ENCODE results near the gene RPN2. TPM values are rescaled to one million over a fixed set of nuclear protein-coding genes. Genes with fewer than 3 reads are reported as not detected.

Gene RPN2
- total and polyA plus RNA-seq, 2 donors (not counting 3 experiments of a cell fraction or from before 2014, with no cell fraction given) = 283 to 530 TPM

- Histone ChIP-seq H3K9me1 (replicated peaks; ENCODE audit: control insufficient read depth, extremely low read depth, insufficient read depth, low read length) (no peaks in the 10 kb centered on the region), H4K20me1 (replicated peaks; ENCODE audit: control insufficient read depth, extremely low read depth, insufficient read depth, low read length) (no peaks in the 10 kb centered on the region), H3K27me3 (ENCODE audit: control insufficient read depth in 2 of 2, insufficient read depth in 2 of 2, low read length in 2 of 2) (no peaks in the 10 kb centered on the region), H2AFZ (ENCODE audit: low read depth, low read length) (no peak overlapping the region), H3K4me3 (replicated peaks in 1 of 3; ENCODE audit: insufficient read depth in 1 of 3, low read depth in 1 of 3, low read length in 3 of 3) (no peak overlapping the region), H3K4me2 (ENCODE audit: insufficient read depth, low read length) (no peak overlapping the region), H3K36me3 (ENCODE audit: control insufficient read depth in 2 of 2, extremely low read depth in 1 of 2, insufficient read depth in 2 of 2, low read length in 2 of 2) (peaks cover 20 to 37% of the 10 kb centered on the region in 2 experiments), H3K9ac (replicated peaks; ENCODE audit: extremely low read depth, insufficient read depth, low read length) (no peak overlapping the region), H3K9me3 (replicated peaks; ENCODE audit: control insufficient read depth, insufficient read depth, low read length) (no peaks in the 10 kb centered on the region), H3K79me2 (ENCODE audit: control insufficient read depth, insufficient read depth, low read length) (peaks cover 12% of the 10 kb centered on the region), H3K27ac (ENCODE audit: insufficient read depth, low read depth, low read length) (no peak overlapping the region), H3K4me1 (ENCODE audit: control insufficient read depth, extremely low read depth, insufficient read depth, low read length) (no peaks in the 10 kb centered on the region)
- ChIA-PET CTCF (interaction anchor here (1.0 to 1.8 kb wide), 2 partner anchors 10 to 25 kb away, joined by 3 to 10 read pairs; no protein-coding TSS in a partner anchor), POLR2A (no interaction called here)
- intact Hi-C loops (cut with micrococcal nuclease) = no loop called here
- no TSS peak for BruUV-seq (replicated peaks)
- dilution Hi-C loops (cut with MboI; ENCODE audit: extremely low pct_ligation_motif_present, low sequenced_read_pairs) = no loop called here
- DNase-seq (ENCODE audit: low read depth, low spot score) = no peak
- no peak for FAIRE-seq
- no peak for TF ChIP-seq POLR2A (IDR thresholded peaks at IDR 0.05; ENCODE audit: low read depth, low read length)
- TF ChIP-seq MAX (IDR thresholded peaks at IDR 0.05; ENCODE audit: insufficient read depth, insufficient read length) = no peak
Measured at GRCh38 chr20:37220731-37221130, 41.6 kb downstream of the RPN2 start.

- Histone ChIP-seq H3K9me3 (replicated peaks; ENCODE audit: control insufficient read depth, insufficient read depth, low read length) (no peaks in the 10 kb centered on the region), H3K9me1 (replicated peaks; ENCODE audit: control insufficient read depth, extremely low read depth, insufficient read depth, low read length) (no peaks in the 10 kb centered on the region), H3K27me3 (ENCODE audit: control insufficient read depth in 2 of 2, insufficient read depth in 2 of 2, low read length in 2 of 2) (no peaks in the 10 kb centered on the region), H2AFZ (ENCODE audit: low read depth, low read length) (no peak overlapping the region), H3K27ac (ENCODE audit: insufficient read depth, low read depth, low read length) (no peak overlapping the region), H3K36me3 (ENCODE audit: control insufficient read depth in 2 of 2, extremely low read depth in 1 of 2, insufficient read depth in 2 of 2, low read length in 2 of 2) (peaks cover 26 to 37% of the 10 kb centered on the region in 2 experiments), H4K20me1 (replicated peaks; ENCODE audit: control insufficient read depth, extremely low read depth, insufficient read depth, low read length) (no peaks in the 10 kb centered on the region), H3K4me1 (ENCODE audit: control insufficient read depth, extremely low read depth, insufficient read depth, low read length) (no peaks in the 10 kb centered on the region), H3K4me3 (replicated peaks in 1 of 3; ENCODE audit: insufficient read depth in 1 of 3, low read depth in 1 of 3, low read length in 3 of 3) (no peak overlapping the region), H3K4me2 (ENCODE audit: insufficient read depth, low read length) (no peak overlapping the region), H3K79me2 (ENCODE audit: control insufficient read depth, insufficient read depth, low read length) (peaks cover 12% of the 10 kb centered on the region), H3K9ac (replicated peaks; ENCODE audit: extremely low read depth, insufficient read depth, low read length) (no peak overlapping the region)
- FAIRE-seq (no peak), DNase-seq (ENCODE audit: low read depth, low spot score) (no peak)
- BruUV-seq (replicated peaks) = no TSS peak
- CTCF ChIA-PET = interaction anchor here (1.7 to 4.4 kb wide), 2 partner anchors 27 to 30 kb away, joined by 4 to 15 read pairs; no protein-coding TSS in a partner anchor
- dilution Hi-C loops (cut with MboI; ENCODE audit: extremely low pct_ligation_motif_present, low sequenced_read_pairs) (no loop called here), intact Hi-C loops (cut with micrococcal nuclease) (no loop called here)
- POLR2A ChIA-PET = no interaction called here
- TF ChIP-seq CTCF (IDR thresholded peaks at IDR 0.05; ENCODE audit: extremely low read depth in 1 of 2, insufficient read depth in 1 of 2, low read depth in 1 of 2, low read length in 2 of 2) (no peak), POLR2AphosphoS5 (IDR thresholded peaks at IDR 0.05; ENCODE audit: insufficient read depth, low read depth, low read length) (no peak), POLR2A (IDR thresholded peaks at IDR 0.05; ENCODE audit: low read depth, low read length) (no peak), MYC (IDR thresholded peaks at IDR 0.05; ENCODE audit: low read depth, low read length) (no peak), FOS (IDR thresholded peaks at IDR 0.05; ENCODE audit: borderline replicate concordance, insufficient read depth, low read length) (no peak), EZH2 (IDR thresholded peaks at IDR 0.05; ENCODE audit: borderline replicate concordance, low read depth, low read length, severe bottlenecking) (no peak), JUN (IDR thresholded peaks at IDR 0.05; ENCODE audit: borderline replicate concordance, insufficient read depth, insufficient read length, low read depth) (no peak), MAX (IDR thresholded peaks at IDR 0.05; ENCODE audit: insufficient read depth, insufficient read length) (no peak), GATA2 (IDR thresholded peaks at IDR 0.05; ENCODE audit: insufficient read depth, insufficient read length, low read depth, low read length) (no peak)
Measured at GRCh38 chr20:37222086-37222485, 43.0 kb downstream of the RPN2 start.
